ENCODE measurements around the gene CEP83.
A peak's percentile ranks its signal among the peaks of the same experiment; 100 is the strongest.
"Not testable (repeated sequence)": the region's sequence is repeated elsewhere in the genome, so short reads cannot be mapped to it uniquely, and the experiment has no call there.

The CEP83 gene

DNA sequence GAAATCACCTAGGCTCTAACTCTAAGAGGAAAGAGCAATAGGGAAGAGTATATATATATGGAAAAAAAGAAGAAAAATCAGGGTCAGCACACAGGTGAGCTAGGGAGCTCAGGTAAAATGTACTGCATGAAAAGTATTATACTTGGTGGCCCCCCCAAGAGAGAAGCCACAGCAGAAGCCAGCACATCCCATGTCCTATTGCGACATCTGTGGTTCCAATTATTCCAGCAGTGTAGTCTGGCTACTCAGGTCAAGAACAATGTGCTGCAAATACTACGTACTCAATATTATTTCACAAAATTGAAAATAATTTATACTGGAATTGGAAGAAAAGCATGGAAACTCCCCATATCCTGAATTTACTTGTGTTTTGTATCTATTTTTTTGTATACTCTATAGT, 85.5 kb downstream of the CEP83 start:
- DNase-seq = no peak

DNA sequence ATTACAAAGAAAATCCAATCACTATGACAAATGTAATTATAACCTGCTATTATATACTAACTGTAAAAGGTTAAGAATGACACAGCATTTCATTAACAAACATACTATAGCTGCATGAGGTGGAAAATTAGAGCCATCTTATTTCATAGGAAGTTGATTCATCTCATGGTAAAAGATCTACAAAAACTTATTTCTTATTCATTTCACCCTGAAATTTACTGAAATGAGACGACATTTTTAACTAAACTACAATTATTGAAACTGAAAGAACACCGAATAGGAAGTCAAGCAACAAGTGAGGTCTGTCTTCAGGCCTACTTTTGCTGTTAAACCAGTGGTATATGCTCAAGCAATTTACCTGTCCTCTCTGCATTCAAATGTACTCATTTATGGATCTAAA, 87.2 kb downstream of the CEP83 start:
- DNase-seq = no peak

DNA sequence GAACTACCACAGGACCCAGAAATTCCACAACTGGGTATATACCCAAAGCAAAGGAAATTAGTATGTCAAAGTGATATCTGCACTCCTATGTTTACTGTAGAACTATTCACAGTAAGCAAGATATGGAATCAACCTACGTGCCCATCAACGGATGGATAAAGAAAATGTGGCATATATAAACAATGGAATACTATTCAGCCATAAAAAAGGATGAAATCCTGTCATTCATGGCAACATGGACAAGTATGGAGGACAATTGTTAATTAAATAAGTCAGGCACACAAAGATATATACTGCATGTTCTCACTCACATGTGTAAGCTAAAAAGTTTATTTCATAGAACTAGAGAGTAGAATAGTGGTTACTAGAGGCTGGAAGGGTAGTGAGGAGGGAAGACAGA, 97.0 kb downstream of the CEP83 start:
- DNase-seq = no peak

DNA sequence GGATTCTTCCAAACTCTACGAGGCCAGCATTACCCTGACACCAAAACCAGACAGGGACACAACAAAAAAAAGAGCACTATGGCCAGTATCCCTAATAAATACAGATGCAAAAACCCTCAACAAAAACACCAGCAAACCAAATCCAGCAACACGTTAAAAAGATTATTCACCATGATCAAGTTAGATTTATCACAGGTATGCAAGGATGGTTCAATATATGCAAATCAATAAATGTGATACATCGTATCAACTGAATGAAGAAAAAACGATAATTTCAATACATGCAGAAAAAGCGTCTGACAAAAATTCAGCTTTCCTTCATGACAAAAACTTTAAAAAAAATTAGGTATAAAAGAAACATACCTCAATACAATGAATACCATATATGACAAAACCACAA, 99.9 kb downstream of the CEP83 start:
- DNase-seq = peak; percentile 23

DNA sequence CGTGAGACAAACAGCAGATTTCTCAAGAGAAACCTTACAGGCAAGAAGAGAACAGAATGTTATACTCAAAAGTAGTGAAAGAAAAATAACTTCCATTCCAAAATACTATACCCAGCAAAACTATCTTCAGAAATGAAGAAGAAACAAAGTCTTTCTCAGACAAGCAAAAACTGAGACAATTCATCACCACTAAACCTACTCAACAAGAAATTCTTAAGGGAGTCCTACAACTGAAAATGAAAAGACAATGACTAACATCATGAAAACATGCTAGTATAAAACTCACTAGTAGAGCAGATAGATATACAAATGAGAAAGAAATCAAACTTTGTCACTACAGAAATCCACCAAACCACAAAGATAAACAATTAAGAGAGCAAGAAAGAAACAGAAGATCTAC, 106.5 kb downstream of the CEP83 start:
- no peak for DNase-seq

DNA sequence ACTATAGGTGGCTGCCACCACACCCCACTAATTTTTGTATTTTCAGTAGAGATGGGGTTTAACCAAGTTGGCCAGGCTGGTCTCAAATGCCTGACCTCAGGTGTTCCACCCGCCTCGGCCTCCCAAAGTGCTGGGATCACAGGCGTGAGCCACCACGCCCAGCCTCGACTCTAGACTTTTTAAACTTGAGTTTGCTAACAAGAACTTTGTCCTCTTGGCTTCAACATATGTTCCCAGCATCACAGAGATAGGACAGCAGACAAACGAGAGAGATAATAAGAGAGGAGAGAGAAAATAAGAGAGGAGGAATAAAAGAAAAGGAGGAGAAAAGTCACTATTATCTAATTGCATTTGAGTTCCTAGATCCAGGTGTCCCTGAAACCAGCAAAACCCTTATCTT, 119.1 kb downstream of the CEP83 start:
- no peak for DNase-seq

DNA sequence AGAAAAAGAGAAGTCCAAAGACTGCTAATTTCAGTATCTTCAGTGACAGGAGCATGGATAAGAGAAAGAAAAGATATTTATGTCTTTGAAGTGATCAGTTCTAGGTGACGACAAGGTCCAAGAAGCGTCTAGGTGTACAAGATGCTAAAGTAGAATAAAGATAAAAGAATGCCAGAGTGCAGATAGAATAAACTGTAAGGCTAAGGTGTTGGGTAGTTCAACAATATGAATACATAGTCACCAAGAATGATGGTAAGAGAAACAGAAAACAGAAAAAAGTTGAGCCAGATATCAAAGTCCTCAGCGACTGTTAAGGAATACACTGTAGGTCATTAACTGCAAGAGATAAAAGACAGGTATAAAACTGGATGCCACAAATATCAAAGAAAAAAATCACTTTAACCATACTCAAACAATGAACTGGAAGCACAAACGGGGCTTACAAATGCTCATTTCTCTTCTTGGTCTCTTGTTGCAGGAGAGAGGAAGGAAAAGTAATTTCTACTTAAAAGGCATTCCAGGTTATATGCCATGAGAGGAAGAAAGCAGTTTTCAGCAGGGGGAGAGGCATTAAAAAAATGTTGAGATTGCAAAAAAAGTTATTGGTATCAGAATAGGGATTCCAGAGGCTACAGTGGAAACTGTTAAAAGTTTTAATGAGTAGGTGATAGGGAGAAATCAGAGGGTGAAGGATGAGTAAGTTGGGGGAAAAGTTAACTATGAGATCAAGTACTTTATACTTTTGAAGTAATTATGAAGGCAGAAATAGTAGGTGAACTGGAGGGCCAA, 121.5 kb downstream of the CEP83 start:
- DNase-seq = no peak

DNA sequence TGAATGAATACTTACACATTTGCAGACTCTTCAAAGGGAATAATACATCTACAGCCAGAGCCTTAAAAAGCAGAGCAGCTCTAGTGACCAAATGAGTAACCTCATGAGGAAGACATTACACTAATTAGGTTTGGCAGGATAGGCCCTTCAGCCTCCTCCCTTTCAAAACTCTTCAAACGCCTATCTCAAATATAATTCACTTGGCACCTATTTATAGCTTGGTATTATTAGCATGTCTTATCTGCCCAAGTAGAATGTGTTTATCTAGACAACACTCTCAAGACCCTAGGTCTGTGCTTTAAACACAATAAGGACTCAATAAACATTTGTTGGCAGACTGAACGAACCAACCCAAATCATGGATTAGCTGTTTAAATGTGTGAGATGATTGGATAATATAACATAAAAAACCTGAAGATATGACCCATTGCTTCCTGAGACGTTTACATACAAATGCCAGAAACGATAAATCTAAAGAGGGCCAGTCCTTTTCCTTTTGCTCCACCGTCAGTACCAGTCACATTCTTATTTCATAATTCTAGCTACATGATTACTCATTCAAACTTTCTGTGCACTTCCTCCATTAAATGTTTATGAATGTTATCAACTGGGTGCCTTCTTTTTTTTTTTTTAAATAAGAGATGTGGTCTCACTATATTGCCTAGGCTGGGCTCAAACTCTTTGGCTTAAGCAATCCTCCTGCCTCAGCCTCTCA, 123.3 kb downstream of the CEP83 start:
- peak; percentile 49 for DNase-seq

DNA sequence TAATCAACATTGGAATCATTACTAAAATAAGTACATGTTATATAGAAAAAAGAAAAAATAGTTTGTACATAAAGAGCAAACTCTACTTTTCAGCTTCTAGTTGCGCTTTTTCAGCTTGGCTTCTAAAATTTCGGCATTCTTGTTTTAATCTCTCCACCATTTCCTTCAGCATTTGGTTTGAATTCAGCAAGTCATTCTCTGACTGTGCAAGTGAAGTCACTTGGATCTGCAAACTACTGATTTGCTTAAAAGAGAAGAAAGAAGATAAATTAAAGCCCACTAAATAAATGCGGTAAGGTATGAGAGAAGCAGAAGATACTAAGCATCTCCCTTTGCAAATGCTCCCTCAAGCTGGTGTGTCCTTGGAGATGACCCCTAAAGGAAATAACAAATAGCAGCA, 126.3 kb downstream of the CEP83 start:
- no peak for DNase-seq

DNA sequence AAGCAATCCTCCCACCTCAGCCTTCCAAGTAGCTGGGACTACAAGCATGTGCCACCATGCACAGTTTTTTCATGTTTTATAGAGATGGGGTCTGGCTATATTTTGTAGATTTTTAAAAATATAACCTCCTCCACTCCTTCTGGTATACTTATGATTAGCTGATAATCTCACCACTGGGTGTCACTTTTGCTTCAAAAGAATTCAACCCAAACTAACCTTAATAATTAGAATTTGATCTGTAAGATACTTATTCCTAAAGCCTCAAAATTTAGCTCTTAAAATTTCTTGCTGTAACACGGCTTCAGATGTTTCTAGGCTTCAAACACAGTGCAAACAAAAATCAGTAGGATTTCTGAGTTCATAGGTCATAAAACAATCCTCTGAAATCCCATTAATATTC, 130.3 kb downstream of the CEP83 start:
- DNase-seq = no peak

DNA sequence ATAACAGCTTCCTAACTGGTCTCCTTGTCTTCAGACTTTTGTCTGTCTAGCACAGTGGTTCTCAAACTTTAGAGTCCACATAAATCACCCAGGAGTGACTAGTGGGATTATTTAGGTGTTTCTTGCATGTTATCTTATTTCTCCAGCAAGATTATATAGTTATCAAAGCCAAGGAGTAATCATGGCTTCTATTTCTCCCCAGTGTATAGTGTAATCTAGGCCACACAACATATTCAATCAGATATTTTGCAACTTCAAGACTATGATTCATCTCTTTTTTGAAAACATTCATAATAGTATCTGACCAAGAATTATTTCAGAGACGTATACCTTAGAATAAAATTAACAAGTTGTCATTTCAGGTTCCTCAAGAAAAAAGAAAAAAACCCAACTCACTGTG, 131.9 kb downstream of the CEP83 start:
- no peak for DNase-seq

DNA sequence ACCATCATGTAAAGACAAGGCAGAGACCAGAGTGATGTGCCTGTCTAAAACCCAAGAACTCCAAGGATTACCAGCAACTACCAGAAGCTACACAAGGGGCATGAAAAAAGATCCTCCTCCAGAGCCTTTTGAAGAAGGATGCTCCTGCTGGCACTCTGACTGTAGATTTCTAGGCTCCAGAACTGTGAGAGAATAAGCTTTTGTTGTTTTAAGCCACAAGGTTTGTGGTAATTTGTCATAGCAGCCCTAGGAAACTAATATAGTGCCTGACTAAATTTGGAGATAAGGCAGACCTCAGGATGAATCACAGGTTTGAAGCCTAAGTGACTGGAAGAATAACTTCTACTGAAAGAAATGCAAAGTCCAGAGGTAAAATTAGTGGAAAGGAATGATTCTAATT, 132.9 kb downstream of the CEP83 start:
- DNase-seq = no peak

DNA sequence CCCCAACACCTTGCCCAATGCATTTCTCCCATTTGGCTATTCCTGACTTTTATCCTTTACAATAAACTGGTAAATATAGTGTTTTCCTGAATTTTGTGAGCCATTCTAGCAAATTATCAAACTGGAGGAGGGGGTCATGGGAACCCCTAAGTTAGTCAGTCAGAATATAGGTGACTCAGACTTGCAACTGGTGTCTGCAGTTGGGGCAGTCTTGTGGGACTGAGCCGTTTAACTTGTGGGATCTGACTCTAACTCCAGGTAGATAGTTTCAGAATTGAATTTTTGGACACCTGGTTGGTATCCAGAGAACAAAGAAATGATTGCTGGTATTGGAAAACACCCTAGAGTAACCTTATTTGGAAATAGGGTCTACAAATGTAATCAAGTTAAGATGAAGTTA, 133.4 kb downstream of the CEP83 start:
- no peak for DNase-seq

DNA sequence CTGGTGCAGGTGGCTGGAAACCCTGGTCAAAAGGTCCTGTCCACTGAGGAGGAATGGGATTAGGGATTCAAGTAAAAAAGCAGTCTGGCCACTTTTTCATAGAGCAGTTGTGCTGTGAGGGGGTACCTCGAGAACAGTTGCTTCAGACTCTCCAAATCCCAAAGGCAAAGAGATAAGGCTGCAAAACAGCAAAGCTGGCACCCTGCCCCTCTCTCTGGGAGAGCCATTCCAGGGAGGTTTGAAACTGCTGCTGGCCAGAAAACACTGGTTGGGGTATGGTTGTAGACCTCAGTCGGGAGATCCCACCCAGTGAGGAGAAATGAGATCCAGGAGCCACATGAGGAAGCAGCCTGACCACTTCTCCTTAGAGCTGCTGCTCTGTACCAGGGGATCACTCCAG, 137.3 kb downstream of the CEP83 start:
- DNase-seq = no peak

DNA sequence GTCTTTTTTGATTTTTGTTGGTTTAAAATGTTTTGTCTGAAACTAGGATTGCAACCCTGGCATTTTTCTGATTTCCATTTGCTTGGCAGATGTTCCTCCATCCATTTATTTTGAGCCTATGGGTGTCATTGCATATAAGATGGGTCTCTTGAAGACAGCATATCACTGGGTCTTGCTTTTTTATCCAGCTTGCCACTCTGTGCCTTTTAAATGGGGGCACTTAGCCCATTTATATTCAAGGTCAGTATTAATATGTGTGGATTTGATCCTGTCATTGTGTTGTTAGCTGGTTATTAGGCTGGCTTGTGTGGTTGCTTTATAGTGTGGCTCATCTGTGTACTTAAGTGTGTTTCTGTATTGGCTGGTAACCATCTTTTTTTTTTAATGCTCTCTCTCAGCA, 139.6 kb downstream of the CEP83 start:
- no peak for DNase-seq

DNA sequence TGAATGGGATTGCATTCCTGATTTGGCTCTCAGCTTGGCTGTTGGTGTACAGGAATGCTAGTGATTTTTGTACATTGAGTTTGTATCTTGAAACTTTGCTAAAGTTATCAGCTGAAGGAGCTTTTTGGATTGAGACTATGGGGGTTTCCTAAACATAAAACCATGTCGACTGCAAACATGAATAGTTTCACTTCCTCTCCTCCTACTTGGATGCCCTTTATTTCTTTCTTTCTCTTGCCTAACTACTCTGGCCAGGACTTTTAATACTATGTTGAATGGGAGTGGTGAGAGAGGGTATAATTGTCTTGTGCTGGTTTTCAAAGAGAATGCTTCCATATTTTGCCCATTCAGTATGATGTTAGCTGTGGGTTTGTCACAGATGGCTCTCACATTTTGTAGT, 141.5 kb downstream of the CEP83 start:
- DNase-seq = no peak

DNA sequence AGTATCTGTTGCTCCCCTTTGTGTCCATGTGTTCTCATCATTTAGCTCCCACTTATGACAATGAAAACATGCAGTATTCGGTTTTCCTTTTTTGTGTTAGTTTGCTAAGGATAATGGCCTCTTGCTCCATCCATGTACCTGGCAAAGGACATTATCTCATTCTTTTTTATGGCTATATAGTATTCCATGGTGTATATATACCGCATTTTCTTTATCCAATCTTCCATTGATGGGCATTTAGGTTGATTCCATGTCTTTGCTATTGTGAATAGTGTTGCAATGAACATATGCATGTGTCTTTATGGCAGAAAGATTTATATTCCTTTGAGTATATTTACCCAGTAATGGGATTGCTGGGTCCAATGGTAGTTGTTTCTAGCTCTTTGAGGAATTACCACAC, 143.1 kb downstream of the CEP83 start:
- not testable (repeated sequence) for DNase-seq

DNA sequence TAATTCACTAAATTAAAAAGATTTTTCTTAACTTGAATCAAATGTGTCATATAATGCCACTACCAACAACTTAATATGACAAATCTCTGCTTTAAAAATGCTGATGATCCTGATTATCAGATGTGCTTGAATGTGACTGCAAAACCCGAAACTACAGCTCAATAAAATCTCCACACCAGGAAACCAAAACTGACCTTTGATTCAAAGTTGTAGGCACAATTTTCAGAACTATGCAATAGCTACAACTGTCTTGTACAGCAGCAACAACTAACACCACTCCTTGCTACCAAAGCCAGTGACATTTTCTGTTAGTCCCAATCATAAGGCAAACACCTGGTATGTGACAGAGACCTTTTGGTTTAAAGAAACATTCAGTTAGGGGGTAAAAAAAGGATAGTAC, 147.3 kb downstream of the CEP83 start:
- no peak for DNase-seq

DNA sequence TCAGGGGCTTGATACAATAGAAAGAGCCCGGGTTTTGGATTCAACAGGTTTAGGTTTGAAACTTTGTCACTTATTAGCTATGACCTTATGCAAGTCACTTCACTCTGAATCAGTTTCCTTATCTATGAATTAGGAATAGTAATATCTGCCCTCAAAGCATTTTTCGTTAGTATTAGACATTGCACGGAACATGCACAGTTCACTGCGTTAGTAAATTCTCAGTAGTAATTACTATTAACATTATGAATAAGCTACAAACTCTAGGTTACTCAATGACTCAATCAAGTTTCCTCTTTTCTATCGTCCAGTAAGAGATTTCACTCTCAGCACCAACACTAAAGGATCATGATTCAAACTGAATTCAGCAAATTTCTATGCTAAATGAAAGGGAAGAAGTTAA, 150.3 kb downstream of the CEP83 start:
- no peak for DNase-seq

DNA sequence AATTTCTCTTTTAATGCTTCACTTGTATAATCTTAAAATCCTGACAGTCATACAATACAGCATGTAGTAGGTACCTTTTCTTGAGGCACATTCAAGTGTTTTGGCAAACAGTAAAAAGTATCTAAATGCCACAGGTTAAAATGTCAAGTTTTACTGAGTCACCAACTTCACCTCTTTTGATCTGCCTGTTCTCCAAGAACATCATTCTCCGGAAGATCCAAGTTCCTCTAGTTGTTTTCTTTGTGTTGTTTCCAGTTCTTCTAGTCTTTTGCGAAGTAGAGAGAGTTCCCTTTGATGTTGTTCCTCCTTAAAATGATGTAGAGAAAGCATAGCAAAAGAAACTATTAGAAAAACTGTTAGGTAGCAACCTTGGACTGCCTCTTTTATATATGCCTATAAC, 151.1 kb downstream of the CEP83 start:
- DNase-seq = no peak

DNA sequence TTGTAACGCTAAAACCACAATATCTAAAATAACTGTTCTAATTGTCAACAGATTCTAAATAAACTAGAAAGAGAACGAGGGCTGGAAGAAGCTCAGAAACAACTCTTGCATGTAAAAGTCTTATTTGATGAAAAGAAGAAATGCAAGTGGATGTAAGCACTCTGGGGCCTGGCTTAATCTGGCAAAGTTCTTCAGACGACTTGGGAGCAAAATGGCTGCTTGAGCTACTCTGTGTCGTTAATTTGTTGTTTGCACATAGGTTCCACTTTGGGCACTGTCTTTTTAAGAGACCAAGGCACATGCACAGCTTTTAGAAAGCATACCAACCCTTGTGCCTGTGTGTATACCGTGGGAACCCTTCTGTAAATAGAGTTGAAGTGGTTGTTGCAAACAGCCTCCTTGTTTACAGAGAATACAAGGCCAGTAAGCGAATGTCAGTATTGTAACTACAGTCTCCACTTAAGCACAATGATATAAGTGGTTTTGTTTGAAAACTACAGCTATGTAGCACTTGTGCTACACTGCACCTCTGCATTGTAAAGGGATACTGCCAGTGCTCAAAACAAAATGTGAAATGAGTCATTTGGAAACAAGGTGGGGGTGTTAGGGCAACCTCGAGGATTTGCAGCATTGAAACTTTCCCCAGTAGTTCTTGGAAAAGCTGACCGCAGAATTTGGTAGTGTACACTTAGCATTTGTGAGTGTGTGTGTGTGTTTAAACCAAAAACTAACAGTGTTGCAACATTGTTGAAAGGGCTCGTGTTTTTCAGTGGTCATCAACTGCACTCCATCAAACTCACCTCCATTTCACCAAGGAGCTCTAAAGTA, 154.3 kb downstream of the CEP83 start:
- no peak for DNase-seq

DNA sequence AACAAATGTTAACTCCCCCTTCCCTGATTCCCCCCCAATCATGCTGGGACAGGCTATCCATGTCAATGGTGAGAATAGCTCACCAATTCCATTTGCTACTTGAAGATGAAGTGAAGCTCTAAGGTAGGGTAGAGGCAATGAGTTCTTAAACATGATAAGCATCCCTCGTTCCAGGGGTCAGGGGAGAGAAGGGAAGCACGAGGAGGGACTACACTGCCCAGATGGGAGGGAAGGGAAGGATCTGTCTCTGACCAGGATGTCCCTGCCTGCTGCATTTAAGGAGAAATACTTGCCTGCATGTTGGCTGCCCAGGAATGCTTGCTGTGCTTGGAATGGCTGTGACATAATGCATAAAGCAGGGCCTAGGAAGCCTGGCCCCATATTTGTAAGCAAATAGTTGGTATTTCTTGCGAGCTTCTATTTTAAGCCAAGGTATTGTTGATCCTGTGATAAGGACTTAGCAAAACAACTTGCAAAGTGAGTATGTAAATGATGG, 155.1 kb downstream of the CEP83 start:
- DNase-seq = no peak

DNA sequence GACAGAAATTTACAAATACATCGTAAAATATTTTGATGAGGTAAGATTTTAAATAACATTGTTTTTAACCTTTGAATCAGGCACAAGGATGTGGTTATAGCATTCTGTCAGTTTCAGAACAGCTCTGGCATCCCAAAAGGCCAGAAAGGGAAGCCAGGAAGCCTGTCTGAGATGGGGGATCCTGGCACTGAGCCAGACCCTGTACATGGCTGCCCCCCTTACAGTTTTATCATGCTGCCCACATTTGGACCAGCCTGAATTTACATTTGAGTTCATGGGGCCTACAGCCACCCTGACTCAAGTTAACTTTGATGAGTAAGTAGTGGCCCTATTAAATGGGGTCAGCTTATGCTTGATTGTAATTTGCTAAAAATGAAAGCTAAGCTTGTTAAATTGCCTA, 155.7 kb downstream of the CEP83 start:
- DNase-seq = no peak

DNA sequence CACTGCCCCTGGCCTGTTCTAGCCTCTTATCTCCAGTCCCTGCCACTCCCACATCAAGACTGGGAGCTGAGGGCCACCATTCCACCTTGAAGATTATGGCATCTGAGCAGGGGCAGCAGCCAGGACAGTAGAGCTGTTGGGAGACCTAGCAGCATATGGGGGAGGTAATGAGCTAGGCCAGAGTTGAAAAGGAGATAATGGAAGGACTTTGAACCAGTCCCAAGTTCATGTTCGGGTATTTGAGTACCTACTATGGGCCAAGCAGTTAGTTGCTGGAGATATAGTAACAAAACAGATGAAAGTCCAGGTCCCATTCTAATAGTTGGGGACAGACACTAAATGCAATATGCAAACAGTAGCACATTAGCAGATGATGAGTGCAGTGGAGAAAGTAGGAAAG, 159.8 kb downstream of the CEP83 start:
- no peak for DNase-seq

Data from eye (tissue), 1 donor.